CD4-positive, alpha-beta T cell treated with Interferon alpha-2 for 1 hour (primary cell): Measurements from ENCODE around the gene RSPH4A.
"Not testable (repeated sequence)": the region's sequence is repeated elsewhere in the genome, so short reads cannot be mapped to it uniquely, and the experiment has no call there.

Source experiments
- DNase-seq, 2 donors: peaks; one replicate each; pipeline ENCODE4 v3.0.0-alpha.2; 2020 to 2022

The RSPH4A gene

DNA sequence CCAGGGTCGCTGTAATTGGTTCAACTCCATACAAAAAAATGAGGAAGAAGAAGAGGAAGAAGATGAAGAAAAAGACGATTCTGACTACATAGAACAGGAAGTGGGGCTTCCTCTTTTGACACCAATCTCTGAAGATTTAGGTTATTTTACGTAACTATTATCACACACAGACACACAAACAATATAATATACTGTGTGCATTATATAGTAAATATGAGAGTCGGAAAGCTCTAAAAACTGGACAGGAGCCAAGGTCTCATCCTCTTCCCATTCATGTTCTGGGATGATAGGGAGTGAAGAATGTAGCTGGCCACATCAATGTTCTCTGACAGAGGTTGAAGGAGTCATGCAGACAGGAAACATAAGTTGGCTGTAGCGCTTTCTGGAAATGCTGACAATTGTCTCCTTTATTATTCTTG is 13.3 kb downstream of the RSPH4A start:
- DNase-seq = no peak

DNA sequence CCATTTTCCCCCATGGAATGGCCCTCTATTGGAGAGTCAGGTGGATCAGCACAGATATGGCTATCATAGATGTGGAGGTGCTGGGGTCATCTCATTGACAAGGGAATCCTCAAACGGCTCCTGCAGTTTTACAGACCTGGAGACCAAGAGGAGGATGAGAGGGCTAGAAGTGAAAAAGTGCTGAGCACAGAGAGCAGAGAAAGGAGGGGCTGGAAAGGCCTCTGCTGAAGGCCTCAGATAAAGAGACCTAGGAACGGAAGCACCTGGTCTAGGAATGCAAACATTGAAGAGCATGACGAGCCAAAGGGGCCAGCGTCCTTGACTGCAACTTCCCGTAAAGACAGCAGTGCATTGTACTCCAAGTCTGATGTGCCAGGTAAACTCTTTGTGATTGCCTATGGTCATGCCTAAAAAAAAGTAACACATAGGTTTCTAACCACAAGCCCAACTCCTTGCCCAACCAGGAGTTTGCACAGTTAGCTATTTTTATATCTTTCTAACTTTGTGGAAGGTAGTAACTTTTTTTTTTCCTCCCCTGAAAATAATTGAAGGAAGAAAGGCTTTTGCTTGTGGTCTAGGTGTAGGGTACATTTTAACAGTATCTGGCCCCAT is 15.2 kb downstream of the RSPH4A start:
- no peak for DNase-seq

DNA sequence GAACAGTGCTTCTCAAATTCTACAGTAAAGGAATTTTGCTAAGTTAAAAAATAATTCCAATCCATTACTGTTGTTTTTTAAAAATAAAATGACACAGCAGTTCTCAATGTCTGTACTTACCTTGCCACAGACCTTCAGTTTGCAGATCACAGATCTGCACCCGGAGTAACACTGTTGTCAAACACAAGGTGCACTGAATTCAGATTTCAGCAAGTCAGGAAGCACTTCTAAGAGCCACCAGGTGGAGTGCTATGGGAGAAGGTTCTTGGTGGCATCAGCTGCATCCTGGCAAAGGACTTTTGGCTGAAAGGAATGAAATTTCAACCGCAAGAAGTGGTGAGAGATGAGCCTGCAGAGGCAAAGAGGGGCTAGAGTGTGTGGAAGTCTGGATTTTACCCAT is 17.4 kb downstream of the RSPH4A start:
- DNase-seq = no peak

DNA sequence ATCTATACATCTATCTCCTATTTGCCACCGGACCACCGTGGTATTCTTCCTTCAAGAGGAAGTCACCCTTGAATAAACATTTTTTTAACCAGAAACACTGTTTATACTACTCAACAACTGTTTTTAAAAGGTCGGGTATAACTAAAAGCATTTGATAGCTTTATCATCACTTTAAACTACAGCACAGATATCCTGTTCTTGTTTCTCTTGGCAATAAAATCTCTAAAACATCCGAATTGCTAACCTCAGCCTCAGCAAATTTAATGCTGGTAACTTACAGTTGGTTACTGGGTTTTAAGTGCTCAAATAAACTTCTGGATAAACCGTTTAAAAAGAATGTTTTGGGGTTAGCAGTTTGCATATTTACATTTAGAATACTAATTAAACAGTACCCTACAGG is 31.9 kb downstream of the RSPH4A start:
- no peak for DNase-seq

DNA sequence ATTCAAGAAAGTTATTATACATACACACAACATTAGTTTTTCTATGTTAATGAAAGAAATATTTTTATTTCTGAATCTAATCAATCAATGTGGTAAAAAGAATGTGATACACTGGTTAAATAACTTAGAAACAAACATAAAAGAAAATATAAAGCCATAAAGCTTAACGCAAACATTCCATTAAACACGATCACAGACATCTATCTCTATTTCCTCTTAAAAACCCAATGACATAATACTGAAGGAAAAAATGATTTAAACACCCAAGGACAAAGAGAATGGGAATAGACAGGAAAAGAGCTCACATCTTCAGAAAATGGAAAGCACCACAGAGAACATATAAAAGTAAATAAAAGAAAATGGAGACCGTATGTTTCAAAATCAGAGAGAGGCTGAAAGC is 32.9 kb downstream of the RSPH4A start:
- DNase-seq = no peak

DNA sequence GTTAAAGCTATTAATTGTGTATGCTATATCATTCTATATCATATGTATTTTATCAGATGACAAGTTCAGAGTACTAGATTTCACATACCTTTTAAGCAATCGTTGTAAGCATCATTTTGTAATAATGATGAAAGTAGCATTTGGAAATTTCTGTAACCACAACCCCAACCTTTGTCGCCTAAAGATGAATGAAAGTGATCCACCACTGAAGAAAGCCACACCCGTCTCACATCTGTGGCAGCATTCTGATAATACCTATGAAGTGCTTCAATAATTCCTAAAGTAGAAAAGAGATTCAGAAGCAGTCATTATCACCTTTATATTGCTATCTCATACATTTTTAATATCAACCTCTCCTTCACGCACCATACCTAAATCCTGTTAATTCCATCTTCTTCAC is 35.6 kb downstream of the RSPH4A start:
- no peak for DNase-seq

DNA sequence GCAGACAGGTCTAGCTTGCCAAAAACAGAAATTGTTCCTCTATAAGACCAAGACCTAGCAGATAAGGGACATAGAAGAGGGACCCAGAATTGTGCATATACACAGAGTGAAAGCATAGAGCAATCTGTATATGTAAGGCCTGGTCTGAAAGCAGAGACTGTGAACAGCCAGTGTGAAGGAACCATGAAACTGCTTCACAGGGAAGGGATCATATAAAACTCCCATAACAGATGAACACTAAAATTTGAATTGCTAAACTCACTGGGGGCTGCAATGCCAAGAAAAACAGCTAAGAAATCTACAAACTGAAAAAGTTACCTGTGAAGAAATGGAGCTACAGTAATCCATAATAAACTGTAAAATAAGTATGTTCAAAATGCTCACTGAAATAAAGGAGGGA is 45.3 kb downstream of the RSPH4A start:
- no peak for DNase-seq

DNA sequence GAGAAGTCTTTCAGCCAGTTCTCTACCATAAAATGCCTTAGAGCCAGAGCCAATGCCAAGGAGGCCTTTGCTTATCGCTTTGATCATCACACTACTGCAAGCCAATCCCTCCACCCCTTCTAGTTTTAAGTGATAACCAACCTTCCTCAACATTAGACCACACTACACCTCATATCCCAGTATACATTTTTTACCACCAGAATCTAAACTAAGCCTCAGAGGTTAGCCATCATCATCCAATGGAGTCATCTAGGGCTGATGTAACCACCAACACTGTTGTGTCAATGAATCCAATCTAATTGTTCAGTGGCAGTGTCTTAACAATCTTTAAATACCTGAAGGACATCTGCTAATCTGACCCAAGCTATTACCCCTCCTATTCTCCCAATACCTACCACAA is 45.9 kb downstream of the RSPH4A start:
- DNase-seq = no peak

DNA sequence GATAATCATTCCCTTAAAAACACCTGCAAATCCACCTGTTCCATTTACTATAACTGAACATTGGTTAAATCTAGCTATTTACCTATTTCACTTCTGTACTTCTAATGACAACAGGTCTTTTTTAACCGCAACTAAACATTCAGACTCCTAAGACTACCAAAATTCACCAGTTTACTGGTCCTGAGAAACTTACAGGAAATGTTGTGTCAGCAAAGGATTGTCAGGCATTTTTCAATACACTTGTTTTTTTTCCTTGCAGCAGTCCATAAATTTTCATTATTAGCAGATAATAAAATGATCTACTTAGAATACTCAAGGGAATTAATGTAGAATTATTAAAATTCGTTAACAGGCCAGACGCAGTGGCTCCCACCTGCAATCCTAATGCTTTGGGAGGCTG is 47.0 kb downstream of the RSPH4A start:
- no peak for DNase-seq

DNA sequence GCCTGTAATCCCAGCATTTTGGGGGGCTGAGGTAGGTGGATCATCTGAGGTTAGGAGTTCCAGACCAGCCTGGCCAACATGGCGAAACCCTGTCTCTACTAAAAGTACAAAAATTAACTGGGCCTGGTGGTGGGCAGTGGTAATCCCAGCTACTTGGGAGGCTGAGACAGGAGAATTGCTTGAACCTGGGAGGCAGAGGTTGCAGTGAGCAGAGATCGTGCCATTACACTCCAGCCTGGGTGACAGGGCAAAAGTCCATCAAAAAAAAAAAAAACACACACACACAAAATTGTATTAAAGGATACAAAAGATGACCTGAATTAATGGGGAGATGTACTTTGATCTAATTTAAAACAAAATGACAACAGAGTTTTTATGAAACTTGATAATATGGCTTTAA is 47.9 kb downstream of the RSPH4A start:
- not testable (repeated sequence) for DNase-seq

DNA sequence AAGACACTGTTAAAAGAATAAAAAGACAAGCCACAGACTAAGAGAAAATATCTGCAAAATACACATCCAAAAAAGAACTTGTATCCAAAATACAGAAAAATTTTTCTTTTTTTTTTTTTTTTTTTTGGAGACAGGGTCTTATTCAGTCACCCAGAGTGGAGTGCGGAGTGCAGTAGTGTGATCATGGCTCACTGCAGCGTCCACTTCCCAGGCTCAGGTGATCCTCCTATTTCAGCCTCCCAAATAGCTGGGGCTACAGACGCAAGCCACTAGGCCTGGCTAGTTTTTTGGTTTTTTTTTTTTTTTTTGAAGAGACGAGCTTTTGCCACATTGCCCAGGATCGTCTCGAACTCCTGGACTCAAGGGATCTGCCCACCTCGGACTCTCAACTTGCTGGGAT is 49.2 kb downstream of the RSPH4A start:
- no peak for DNase-seq

DNA sequence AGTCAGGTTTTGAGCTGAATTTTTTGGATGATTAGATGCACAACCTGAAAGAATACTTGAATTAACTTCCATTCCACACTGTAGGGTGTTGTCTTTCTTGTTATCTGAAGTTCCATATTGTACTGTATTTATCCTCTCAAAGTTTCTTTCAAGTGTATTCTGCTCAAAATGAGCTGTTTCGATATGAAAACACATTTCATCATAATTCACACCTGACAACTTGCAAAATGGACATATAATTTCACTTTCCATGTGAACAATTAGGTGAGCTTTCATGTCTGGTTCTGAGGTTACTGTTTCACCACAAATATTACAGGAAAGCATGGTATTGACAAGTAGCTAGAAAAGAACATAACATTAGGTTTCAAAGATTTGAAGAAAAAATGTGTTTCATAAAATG is 50.6 kb downstream of the RSPH4A start:
- peak in 1 of 2 donors; percentile 30 for DNase-seq

DNA sequence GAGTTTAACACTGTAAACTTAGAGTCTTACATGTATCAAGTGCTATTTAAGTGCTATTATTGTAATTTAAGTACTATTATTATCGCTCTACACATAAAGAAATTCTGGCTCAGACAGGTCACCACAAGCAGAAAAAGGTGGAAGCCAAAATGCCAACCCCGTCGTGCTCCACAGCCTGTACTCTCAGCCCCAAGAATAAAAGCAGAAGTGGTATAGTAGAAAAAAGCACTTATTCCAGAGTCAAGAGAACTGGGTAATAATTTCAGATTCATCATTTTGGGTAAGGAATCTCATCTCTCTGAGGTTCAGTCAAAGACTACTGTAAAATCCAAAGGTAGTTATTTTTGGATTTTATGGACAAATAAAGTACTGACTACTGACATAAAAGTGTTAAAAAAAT is 51.3 kb downstream of the RSPH4A start:
- peak in 1 of 2 donors; percentile 5 for DNase-seq

DNA sequence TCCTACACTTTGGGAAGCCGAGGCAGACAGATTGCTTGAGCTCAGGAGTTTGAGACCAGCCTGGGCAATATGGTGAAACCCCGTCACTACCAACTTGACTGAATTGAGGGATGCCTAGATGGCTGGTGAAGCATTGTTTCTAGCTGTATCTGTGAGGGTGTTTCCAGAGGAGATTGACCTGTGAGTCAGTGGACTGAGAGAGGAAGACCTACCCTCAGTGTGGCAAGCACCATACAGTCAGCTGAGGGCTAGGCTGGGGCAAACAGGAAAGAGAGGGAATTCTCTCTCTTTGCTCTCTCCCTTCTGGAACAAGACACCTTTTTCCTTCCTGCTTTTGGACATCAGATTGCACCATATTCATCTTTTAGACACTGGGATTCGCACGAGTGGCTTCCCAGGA is 56.0 kb downstream of the RSPH4A start:
- DNase-seq = no peak

DNA sequence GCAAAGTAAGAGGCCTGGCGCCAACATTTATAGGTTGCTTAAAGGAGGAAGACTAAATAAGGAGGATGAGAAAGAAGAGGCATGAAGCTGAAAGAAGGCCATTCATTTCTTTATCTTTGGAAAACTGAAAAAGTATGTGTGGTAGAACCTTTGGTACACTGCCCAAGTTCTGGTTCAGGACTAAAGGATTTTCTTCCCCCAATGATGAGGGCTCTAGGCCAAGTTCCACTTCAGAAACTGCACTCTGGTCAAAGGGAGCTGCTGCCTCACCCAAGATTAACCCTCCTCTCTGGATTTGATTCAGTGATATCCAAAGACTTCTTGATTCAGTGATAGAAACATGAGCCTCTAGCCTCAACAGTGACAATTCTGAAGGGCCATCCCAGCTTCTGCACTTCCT is 59.7 kb downstream of the RSPH4A start:
- DNase-seq = no peak

DNA sequence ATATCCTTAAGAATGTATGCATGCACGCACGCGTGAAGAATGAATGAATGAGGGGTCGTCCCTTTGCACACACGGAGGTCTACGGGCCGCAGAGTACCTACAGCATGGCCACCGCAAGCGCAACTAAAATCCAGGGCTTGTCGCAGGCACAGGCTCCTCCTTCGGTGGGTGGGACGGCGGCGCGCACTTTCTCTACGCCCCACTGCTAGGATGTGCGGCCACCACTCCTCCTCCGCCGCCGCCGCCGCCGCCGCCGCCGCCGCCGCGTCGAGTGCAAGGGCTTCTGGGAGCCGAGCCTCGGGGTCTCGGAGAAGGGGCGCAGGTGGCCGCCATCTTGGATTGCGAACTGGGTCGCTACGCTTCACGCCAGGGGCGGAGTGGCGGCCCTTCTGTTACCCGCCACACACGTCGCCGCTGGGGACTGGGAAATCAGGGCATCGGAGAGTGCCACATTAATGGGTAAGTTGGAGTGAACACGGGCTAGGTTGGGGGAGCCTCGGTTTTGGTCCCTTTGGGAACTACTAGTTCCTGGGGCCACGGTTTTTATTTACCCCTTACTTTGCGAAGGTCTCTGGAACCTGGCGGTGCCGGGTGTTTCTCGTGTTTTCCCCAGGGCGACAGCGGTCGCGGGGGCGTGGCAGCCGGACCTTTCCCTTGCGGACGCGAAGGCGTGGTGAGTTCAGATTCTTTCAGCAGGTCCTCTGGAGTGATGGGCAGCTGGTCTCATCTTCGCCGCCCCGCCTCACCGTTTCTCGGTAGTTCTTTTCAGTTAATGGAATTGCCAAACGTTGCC is 64.8 kb downstream of the RSPH4A start, which contains the start of gene KPNA5:
TSS of gene KPNA5 (plus strand) at position 332 of the 793 bp plus-strand sequence. CDS start at position 456, 124 bp downstream.
- peak; percentile 89 to 91 for DNase-seq

DNA sequence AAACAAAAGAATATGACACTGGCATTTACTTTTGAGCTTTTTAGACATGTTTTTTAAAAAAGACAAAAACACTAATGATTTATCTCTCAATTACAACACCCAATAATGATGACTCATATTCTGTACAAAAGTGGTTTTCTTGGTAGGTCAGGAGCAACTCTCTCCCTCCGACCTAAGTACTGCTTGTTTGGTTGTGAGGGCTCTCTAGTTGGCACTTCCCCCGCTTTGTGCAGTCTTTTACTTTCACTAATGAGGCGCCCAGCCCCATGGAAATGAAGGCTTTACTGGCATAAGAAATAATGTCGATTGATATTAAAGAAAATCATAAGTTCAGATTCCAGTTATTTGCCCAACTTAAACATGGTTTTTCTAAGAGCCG is 66.0 kb downstream of the RSPH4A start:
- peak; percentile 35 to 61 for DNase-seq
